HCT116 (cell line): Measurements from ENCODE around the gene ANKS1A. TPM values are rescaled to one million over a fixed set of nuclear protein-coding genes. Genes with fewer than 3 reads are reported as not detected.

Experiments used
- ATAC-seq: fragments of 200-7000 bp; cut with Tn5 transposase; 2 replicates; pipeline ENCODE4 v1.9.1; 2020; ENCODE audit warnings: mild to moderate bottlenecking, moderate library complexity
- BruUV-seq: library from RNA; stranded (reverse); fragments of 400-500 nt; replicated peaks from 2 replicates; lab custom pipeline; 2021; lab: Mats Ljungman, UMichigan
- CTCF ChIA-PET: fragments of 300-600 bp; sonication (Branson Sonifier 250); formaldehyde crosslinking; loops from one replicate; lab custom pipeline; 2021; ENCODE audit warnings: antibody characterized with exemption; lab: Charles Lee
- POLR2A ChIA-PET: fragments of 300-600, 350-600 bp; sonication (Branson Sonifier 250); formaldehyde crosslinking; loops from one replicate; lab custom pipeline; 2021; ENCODE audit warnings: antibody characterized with exemption; lab: Charles Lee
- RAD21 ChIA-PET, 2 experiments: fragments of 300-600 bp; sonication (Branson Sonifier 250); formaldehyde crosslinking; loops; one replicate each; lab custom pipeline; 2023; ENCODE audit warnings: low total read pairs in 2 of 2; ENCODE audit not compliant: uncharacterized antibody in 2 of 2, unreplicated experiment in 2 of 2, low non-redundant PET in 1 of 2; lab: Charles Lee
- DNase-seq: peaks from one replicate; pipeline ENCODE4 v3.0.0-alpha.2; 2010; ENCODE audit warnings: low read depth, low spot score
- H2AFZ ChIP-seq: fragments of 200-600 bp; shearing (Covaris generic), sonication (generic); 2 replicates; pipeline ENCODE4 v1.6.1; 2017; ENCODE audit warnings: low read depth, mixed run types, mixed read lengths, antibody characterized with exemption, low read length; ENCODE audit not compliant: poor library complexity, severe bottlenecking
- H3K27ac ChIP-seq: 2 replicates; pipeline ENCODE4 v1.5.1; 2012; ENCODE audit warnings: low read depth, low read length
- H3K27me3 ChIP-seq: fragments of 200-600 bp; sonication (generic); 2 replicates; pipeline ENCODE4 v1.6.1; 2016; ENCODE audit warnings: mixed run types, low read length, mixed read lengths; ENCODE audit not compliant: insufficient read depth
- H3K36me3 ChIP-seq, 2 experiments: fragments of 200-500 bp in 1 of 2; fragments of 200-600 bp in 1 of 2; sonication (Bioruptor generic) in 1 of 2; sonication (generic) in 1 of 2; 2 replicates each; pipeline versions ENCODE4 v1.5.1 to v1.6.1; 2014 to 2016; ENCODE audit warnings: low read length in 2 of 2, inconsistent platforms in 1 of 2, mixed read lengths in 1 of 2, mixed run types in 1 of 2; ENCODE audit not compliant: insufficient read depth in 2 of 2, control insufficient read depth in 1 of 2
- H3K4me1 ChIP-seq, 2 experiments: fragments of 200-600 bp in 1 of 2; sonication (generic) in 1 of 2; 2 replicates each; pipeline versions ENCODE4 v1.5.1 to v1.6.1; 2012 to 2017; ENCODE audit warnings: low read length in 2 of 2, inconsistent platforms in 1 of 2, mild to moderate bottlenecking in 1 of 2, mixed read lengths in 1 of 2, mixed run types in 1 of 2, moderate library complexity in 1 of 2; ENCODE audit not compliant: insufficient read depth in 2 of 2, control insufficient read depth in 1 of 2
- H3K4me2 ChIP-seq: fragments of 200-600 bp; sonication (generic); 2 replicates; pipeline ENCODE4 v1.6.1; 2017; ENCODE audit warnings: mixed run types, low read length, mixed read lengths
- H3K4me3 ChIP-seq, 2 experiments: fragments of 200-600 bp in 1 of 2; sonication (generic) in 1 of 2; replicated peaks in 1 of 2; 2 replicates each; pipeline ENCODE4 v1.5.1; 2011 to 2016; ENCODE audit warnings: low read length in 2 of 2, control low read depth in 1 of 2, low read depth in 1 of 2, mild to moderate bottlenecking in 1 of 2, mixed read lengths in 1 of 2, mixed run types in 1 of 2
- H3K79me2 ChIP-seq: fragments of 200-600 bp; sonication (generic); 2 replicates; pipeline ENCODE4 v1.6.1; 2017; ENCODE audit warnings: mild to moderate bottlenecking, mixed run types, low read length, moderate library complexity, mixed read lengths; ENCODE audit not compliant: insufficient read depth
- H3K9ac ChIP-seq: fragments of 200-600 bp; sonication (generic); 2 replicates; pipeline ENCODE4 v1.6.1; 2016; ENCODE audit warnings: low read length, mixed read lengths
- H3K9me2 ChIP-seq: fragments of 200-600 bp; sonication (generic), shearing (Covaris generic); 2 replicates; pipeline ENCODE4 v1.6.1; 2017; ENCODE audit warnings: mixed run types, mild to moderate bottlenecking, moderate library complexity; ENCODE audit not compliant: insufficient read depth
- H3K9me3 ChIP-seq, 2 experiments: fragments of 200-500 bp in 1 of 2; fragments of 200-600 bp in 1 of 2; sonication (Bioruptor generic) in 1 of 2; sonication (generic) in 1 of 2; 2 replicates each; pipeline ENCODE4 v1.6.1; 2014 to 2017; ENCODE audit warnings: low read length in 2 of 2, mixed read lengths in 2 of 2, inconsistent platforms in 1 of 2, low read depth in 1 of 2, mild to moderate bottlenecking in 1 of 2, mixed run types in 1 of 2, moderate library complexity in 1 of 2; ENCODE audit not compliant: control insufficient read depth in 1 of 2, insufficient read depth in 1 of 2
- H4K20me1 ChIP-seq: fragments of 200-600 bp; sonication (generic), shearing (Covaris generic); 2 replicates; pipeline ENCODE4 v1.6.1; 2017; ENCODE audit warnings: mixed run types, mild to moderate bottlenecking, moderate library complexity; ENCODE audit not compliant: insufficient read depth
- CBX3 ChIP-seq: IDR thresholded peaks from 2 replicates; pipeline ENCODE4 v1.6.1; 2012; ENCODE audit warnings: low read depth
- ELF1 ChIP-seq: IDR thresholded peaks from 2 replicates; pipeline ENCODE4 v1.6.1; 2012; ENCODE audit warnings: low read depth, borderline replicate concordance
- EZH2 ChIP-seq: fragments of 200-600 bp; sonication (generic); IDR thresholded peaks from 2 replicates; pipeline ENCODE4 v1.6.1; 2017; ENCODE audit warnings: antibody characterized with exemption, mixed run types
- FOSL1 ChIP-seq: IDR thresholded peaks from 2 replicates; pipeline ENCODE4 v1.6.1; 2012; ENCODE audit warnings: low read depth
- POLR2A ChIP-seq: IDR thresholded peaks from 2 replicates; pipeline ENCODE4 v1.7.0; 2011; ENCODE audit warnings: borderline replicate concordance; ENCODE audit not compliant: insufficient read depth, insufficient read length; ENCODE audit errors: extremely low read depth
- RAD21 ChIP-seq: IDR thresholded peaks from 2 replicates; pipeline ENCODE4 v1.6.1; 2012; ENCODE audit warnings: low read depth, mild to moderate bottlenecking
- SIN3A ChIP-seq: IDR thresholded peaks from 2 replicates; pipeline ENCODE4 v1.6.1; 2012; ENCODE audit warnings: low read depth
- YY1 ChIP-seq: IDR thresholded peaks from 2 replicates; pipeline ENCODE4 v1.6.1; 2011; ENCODE audit warnings: low read length, low read depth, moderate library complexity, mild to moderate bottlenecking; ENCODE audit not compliant: insufficient replicate concordance; ENCODE audit errors: extremely low read depth
- ZNF274 ChIP-seq: fragments of 200-500 bp; sonication (Bioruptor generic); IDR thresholded peaks from 2 replicates; pipeline ENCODE4 v1.6.1; 2014; ENCODE audit warnings: mild to moderate bottlenecking, low read depth, low read length, inconsistent platforms
- intact Hi-C: fragments of 100-400 bp; cut with micrococcal nuclease; formaldehyde crosslinking; loops from 2 replicates; pipeline ENCODE4 v1.10.0; 2022
- total RNA-seq: library from RNA; stranded (reverse); gene quantifications from one replicate; pipeline ENCODE4 v1.2.1, GENCODE V29; 2021; ENCODE audit not compliant: unreplicated experiment
- TF ChIP-seq, protein P1 (sequence below): IDR thresholded peaks from 2 replicates; pipeline ENCODE4 v1.6.1; 2012; ENCODE audit warnings: low read depth
- TF ChIP-seq, protein P2 (sequence below): IDR thresholded peaks from 2 replicates; pipeline ENCODE4 v1.6.1; 2012
- TF ChIP-seq, protein P3 (sequence below): IDR thresholded peaks from 2 replicates; pipeline ENCODE4 v1.6.1; 2012
- TF ChIP-seq, protein P4 (sequence below), 3 experiments: fragments of 200-600 bp in 1 of 3; sonication (generic) in 1 of 3; IDR thresholded peaks in 2 of 3; conservative IDR thresholded peaks in 1 of 3; 2 replicates each; pipeline ENCODE4 v1.5.1; 2012 to 2017; ENCODE audit warnings: low read depth in 2 of 3, low read length in 2 of 3, antibody characterized with exemption in 1 of 3, borderline replicate concordance in 1 of 3, control low read depth in 1 of 3, mild to moderate bottlenecking in 1 of 3, mixed read lengths in 1 of 3, mixed run types in 1 of 3, moderate library complexity in 1 of 3; ENCODE audit not compliant: insufficient read depth in 1 of 3

Gene ANKS1A
- total RNA-seq, 1 experiment from 2014 or later, result 20.6 TPM

DNA sequence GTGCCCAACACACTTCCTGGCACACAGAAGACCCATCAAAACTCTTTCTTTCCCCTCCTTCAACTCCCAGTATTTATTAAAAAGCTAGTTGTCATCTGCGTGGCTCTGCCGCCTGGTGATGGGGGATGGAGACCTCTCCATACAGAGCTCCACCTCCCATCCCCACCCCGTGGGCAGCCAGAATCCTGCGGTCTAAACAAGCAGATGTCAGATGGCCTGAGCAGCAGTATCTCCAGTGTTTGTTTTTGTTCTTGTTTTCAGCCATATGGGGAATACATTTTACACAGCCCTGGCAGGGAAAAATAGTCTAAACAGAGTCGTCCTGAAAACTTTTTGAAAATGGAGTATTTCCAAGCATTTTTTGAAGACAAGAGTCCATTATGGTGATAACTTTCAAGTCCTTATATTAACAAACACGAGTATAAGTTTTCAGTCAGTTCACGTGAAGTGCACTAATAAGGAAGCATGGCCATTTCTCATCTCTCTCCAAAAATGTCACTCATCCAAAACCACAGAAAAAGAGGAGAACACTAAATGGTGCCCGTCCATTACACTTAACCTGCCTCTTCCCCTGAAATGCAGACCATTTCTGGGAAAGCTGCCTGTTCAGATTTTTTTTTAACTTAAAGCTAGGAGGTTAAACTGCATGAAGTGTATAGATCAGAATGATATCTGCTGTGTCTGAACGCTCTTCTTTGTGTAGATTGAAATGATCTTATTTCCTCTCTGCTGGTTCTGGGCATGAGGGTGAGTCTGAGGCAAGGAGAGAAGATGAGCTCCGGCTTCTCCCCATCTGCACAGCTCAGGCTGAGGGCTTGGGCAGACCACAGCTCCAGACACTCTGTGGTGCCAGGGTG, 161.1 kb downstream of the ANKS1A start (continued):
- TF ChIP-seq YY1 (no peak), ZNF274 (no peak)
- TF ChIP-seq, all 23 proteins: peak for 0

DNA sequence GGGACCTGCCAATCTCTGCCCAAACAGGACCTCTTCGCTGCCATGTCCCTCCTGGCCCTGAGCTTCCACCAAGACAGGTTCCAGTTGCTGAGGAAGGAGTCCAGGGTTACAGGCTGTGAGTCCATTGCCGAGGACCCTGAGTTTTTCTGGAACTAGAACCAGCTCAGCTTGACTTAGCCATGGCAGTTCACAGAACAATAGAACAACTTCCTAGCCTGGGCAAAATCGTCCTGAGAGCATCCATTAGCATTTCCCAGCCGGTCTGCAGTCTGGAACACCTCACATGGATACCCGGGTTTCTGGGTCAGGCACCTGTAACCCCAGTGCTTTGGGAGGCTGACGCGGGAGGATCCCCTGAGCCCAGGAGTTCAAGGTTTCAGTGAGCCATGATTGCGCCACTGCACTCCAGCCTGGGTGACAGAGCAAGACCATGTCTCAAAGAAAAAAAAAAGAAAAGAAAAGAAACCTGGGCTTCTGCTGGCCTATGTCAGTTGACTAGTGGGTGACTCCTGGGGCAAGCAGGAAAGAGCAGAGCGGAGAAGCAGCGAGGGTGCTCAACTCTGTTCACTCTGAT, 161.8 kb downstream of the ANKS1A start:
- POLR2A ChIA-PET, result no interaction called here
- no peaks in the 10 kb centered on the region for H4K20me1 ChIP-seq
- no peak overlapping the region for H3K4me3 ChIP-seq
- H3K79me2 ChIP-seq, result no peaks in the 10 kb centered on the region
- no peak overlapping the region for H2AFZ ChIP-seq
- H3K4me1 ChIP-seq, result no peaks in the 10 kb centered on the region
- ATAC-seq, result no peak
- intact Hi-C loops, result no loop called here
- no TSS peak for BruUV-seq
- no peaks in the 10 kb centered on the region for H3K36me3 ChIP-seq
- H3K27me3 ChIP-seq, result no peaks in the 10 kb centered on the region
- H3K27ac ChIP-seq, result no peak overlapping the region
- DNase-seq, result no peak
- H3K9me3 ChIP-seq, result no peaks in the 10 kb centered on the region
- no peak overlapping the region for H3K4me2 ChIP-seq
- no peak overlapping the region for H3K9ac ChIP-seq
- RAD21 ChIA-PET, result no interaction called here
- TF ChIP-seq EZH2 (no peak), YY1 (no peak), RAD21 (no peak), ZNF274 (no peak), FOSL1 (no peak), POLR2A (no peak), CBX3 (no peak), SIN3A (no peak), ELF1 (no peak)
- TF ChIP-seq, protein P1, sequence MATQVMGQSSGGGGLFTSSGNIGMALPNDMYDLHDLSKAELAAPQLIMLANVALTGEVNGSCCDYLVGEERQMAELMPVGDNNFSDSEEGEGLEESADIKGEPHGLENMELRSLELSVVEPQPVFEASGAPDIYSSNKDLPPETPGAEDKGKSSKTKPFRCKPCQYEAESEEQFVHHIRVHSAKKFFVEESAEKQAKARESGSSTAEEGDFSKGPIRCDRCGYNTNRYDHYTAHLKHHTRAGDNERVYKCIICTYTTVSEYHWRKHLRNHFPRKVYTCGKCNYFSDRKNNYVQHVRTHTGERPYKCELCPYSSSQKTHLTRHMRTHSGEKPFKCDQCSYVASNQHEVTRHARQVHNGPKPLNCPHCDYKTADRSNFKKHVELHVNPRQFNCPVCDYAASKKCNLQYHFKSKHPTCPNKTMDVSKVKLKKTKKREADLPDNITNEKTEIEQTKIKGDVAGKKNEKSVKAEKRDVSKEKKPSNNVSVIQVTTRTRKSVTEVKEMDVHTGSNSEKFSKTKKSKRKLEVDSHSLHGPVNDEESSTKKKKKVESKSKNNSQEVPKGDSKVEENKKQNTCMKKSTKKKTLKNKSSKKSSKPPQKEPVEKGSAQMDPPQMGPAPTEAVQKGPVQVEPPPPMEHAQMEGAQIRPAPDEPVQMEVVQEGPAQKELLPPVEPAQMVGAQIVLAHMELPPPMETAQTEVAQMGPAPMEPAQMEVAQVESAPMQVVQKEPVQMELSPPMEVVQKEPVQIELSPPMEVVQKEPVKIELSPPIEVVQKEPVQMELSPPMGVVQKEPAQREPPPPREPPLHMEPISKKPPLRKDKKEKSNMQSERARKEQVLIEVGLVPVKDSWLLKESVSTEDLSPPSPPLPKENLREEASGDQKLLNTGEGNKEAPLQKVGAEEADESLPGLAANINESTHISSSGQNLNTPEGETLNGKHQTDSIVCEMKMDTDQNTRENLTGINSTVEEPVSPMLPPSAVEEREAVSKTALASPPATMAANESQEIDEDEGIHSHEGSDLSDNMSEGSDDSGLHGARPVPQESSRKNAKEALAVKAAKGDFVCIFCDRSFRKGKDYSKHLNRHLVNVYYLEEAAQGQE, result no peak
- TF ChIP-seq, protein P2, sequence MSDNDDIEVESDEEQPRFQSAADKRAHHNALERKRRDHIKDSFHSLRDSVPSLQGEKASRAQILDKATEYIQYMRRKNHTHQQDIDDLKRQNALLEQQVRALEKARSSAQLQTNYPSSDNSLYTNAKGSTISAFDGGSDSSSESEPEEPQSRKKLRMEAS, result no peak
- TF ChIP-seq, protein P3, sequence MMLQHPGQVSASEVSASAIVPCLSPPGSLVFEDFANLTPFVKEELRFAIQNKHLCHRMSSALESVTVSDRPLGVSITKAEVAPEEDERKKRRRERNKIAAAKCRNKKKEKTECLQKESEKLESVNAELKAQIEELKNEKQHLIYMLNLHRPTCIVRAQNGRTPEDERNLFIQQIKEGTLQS, result no peak
- TF ChIP-seq, protein P4, sequence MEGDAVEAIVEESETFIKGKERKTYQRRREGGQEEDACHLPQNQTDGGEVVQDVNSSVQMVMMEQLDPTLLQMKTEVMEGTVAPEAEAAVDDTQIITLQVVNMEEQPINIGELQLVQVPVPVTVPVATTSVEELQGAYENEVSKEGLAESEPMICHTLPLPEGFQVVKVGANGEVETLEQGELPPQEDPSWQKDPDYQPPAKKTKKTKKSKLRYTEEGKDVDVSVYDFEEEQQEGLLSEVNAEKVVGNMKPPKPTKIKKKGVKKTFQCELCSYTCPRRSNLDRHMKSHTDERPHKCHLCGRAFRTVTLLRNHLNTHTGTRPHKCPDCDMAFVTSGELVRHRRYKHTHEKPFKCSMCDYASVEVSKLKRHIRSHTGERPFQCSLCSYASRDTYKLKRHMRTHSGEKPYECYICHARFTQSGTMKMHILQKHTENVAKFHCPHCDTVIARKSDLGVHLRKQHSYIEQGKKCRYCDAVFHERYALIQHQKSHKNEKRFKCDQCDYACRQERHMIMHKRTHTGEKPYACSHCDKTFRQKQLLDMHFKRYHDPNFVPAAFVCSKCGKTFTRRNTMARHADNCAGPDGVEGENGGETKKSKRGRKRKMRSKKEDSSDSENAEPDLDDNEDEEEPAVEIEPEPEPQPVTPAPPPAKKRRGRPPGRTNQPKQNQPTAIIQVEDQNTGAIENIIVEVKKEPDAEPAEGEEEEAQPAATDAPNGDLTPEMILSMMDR (IDR thresholded peaks at IDR 0.05 in 2 of 3, conservative IDR thresholded peaks at IDR 0.05 in 1 of 3; ENCODE audit: borderline replicate concordance in 1 of 3, insufficient read depth in 1 of 3, low read depth in 2 of 3, low read length in 2 of 3), result no peak
- H3K9me2 ChIP-seq, result no peaks in the 10 kb centered on the region
- CTCF ChIA-PET, result no interaction called here
